GM21526 (cell line): ENCODE data around the gene NDUFS1.
A peak's percentile ranks its signal among the peaks of the same experiment; 100 is the strongest.
"Not testable (repeated sequence)": the region's sequence is repeated elsewhere in the genome, so short reads cannot be mapped to it uniquely, and the experiment has no call there.

Experiments used
- ATAC-seq: cut with Tn5 transposase; IDR thresholded peaks from one replicate; pipeline ENCODE4 v1.9.1; 2021; ENCODE audit warnings: moderate library complexity; ENCODE audit not compliant: unreplicated experiment, low FRiP score

Gene NDUFS1

DNA sequence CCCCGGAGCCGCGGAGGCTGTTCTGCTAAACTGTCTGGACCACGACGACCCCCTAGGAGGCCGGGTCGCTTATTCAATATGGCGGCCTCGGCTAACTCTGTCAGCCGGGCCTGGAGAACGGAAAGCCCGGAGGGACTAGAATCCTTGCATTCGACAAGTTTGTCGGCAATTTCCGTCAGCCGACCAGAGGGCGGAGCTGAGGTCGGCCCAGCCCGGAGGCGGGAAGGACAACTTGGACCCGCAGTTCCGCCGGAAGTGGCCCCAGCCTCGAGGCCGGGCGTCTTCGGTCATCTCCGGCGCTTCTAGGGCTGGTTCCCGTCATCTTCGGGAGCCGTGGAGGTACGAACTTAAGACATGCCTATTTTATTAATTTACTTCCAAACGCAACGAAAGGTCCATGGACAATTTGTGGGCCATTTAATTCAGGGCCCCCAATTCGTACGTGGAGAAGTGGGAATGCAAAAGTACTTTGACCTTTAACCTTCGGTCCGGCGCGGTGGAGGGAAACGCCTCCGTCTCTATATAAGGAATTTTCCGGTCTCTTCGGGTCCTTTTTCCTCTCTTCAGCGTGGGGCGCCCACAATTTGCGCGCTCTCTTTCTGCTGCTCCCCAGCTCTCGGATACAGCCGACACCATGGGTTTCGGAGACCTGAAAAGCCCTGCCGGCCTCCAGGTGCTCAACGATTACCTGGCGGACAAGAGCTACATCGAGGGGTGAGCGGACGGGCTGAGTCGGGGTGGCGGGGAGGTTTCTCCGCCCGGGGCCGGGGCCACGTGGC, at the start of gene NDUFS1, which contains the start of gene EEF1B2:
Gene NDUFS1, minus strand, starts transcription at position 99 of the 779 bp plus-strand sequence. CDS start 5,766 bp downstream, outside the sequence.
Gene EEF1B2, plus strand, starts transcription at position 550 of the 779 bp plus-strand sequence. Its CDS starts 85 bp downstream, at position 635.
- peak; percentile 90 for ATAC-seq

DNA sequence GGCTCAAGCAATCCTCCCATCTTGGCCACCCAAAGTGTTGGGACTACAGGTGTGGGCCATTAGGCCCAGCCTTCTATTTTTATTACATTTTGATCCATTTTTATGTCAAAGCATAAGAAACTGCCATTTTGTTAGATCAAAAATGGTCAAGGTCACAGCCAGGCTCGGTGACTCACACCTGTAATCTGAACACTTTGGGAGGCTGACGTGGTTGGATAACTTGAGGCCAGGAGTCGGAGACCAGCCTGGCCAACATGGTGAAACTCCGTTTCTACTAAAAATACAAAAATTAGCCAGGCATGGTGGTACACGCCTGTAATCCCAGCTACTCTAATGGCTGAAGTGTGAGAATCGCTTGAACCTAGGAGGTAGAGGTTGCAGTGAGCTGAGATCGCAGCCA, 49.7 kb upstream of the NDUFS1 start:
- no peak for ATAC-seq

DNA sequence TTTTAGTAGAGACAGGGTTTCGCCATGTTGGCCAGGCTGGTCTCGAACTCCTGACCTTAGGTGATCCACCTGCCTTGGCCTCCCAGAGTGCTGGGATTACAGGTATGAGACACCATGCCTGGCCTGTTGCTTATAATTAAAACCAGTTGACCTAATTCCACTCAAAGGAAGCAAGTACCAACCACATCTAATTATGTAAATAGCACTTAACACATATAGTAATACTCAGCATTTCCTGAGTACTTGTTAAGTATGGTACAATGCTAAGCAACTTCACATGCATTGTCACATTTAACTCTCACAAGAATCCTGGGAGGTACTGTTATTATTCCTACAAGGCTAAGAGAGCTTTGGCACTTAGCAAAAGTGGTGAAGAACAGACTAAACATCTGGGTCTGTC, 48.1 kb upstream of the NDUFS1 start:
- not testable (repeated sequence) for ATAC-seq

DNA sequence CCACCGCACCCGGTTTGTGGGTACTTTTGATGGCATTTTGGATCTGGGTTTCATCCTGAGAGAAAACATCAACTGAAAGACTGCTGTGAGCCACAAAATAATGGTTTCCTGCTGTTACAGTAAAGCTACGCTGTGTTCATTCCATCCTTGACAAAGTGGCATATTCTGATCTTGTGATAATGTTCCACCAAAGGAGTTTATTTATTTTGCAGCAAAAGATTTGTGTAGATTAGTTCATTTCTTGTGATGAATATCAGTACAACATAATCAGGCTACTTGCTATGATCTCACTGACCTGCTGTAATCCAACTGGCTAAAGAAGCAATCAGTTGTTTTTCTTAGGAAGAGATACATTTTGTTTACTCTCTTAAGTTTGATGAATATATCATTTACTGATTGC, 45.5 kb upstream of the NDUFS1 start:
- ATAC-seq = no peak

DNA sequence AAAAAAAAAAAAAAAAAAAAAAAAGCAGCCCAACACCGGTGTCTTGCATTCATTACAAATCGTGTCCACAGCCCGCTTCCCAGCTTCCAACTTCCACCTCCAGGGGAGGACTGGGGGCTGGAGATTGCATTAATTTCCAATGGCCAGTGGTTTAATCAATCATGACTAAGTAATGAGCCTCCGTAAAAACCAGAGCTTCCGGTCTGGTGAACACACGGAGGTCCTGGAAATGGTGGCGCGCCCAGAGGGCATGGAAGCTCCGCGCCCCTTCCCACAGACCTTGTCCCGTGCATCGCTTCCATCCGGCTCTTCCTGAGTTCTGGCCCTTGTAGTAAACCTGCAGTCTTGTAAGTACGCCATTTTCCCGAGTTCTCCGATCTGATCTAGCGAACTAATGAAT, 44.1 kb upstream of the NDUFS1 start:
- no peak for ATAC-seq

DNA sequence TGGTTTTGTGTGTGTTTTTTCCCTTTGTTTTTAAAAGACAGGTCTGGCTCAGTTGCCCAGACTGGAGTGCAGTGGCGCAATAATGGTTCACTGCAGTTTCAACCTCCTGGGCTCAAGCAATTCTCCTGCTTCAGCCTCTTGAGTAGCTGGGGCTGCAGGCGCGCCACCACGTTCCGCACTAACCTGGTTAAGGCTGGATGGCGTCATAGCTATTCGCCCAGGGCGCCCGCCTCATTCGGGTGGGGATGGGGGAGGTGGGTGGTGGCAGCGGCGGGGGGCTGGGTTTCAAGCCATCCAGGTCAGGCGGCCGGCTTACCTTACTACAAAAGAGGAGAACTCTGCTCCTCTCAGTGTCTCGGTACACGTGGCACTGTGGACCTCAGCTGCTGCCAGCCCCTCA, 43.2 kb upstream of the NDUFS1 start:
- no peak for ATAC-seq

DNA sequence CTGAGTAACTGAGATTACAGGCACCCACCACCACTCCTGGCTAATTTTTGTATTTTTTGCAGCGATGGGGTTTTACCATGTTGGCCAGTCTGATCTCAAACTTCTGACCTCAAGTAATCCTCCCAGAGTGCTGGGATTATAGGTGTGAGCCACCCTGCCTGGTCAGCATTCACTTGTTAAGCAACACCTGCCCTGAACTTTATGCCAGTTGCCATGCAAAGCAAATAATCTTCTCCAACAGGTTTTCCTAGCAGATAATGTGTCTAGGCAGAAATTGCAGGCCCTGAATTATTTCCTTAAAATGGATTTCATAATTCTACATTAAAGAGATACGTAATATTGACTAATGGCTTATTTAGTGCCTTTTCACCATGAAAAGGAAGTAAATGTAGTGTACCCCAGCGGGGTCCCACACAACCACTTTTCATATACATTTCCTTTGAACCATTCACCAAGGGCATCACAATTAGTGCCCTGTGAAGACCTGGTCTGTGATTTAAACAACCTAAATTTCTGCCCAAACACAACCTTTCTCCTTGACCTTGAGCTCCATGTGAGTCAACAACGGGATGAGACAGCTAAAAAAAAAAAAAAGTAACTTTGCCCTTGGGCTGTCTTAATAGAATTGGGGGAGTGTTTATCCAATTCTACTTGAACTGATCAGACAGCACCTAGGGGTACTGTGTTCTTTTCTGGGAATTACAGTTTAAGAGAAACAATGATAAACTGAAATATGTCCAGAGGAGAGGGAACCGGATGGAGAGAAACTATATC, 42.0 kb upstream of the NDUFS1 start:
- no peak for ATAC-seq

DNA sequence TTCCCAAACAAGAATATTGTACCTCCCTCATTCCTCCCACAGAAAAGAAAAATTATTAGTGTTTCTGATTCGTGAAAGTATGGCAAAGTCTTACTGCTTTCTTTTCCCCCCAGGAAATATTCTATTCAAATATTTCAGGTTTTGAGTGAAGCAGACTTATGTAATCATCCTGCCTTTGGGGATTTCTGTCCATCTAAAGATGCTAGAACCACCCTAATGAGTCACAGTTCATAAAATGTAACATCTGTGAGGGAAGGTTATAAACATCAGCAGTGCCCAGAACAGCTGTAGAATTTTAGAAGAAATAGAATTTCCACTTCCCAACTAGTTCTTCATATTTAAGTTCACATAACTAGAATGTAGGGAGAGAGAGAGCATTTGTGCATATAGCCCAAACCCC, 39.4 kb upstream of the NDUFS1 start:
- no peak for ATAC-seq

DNA sequence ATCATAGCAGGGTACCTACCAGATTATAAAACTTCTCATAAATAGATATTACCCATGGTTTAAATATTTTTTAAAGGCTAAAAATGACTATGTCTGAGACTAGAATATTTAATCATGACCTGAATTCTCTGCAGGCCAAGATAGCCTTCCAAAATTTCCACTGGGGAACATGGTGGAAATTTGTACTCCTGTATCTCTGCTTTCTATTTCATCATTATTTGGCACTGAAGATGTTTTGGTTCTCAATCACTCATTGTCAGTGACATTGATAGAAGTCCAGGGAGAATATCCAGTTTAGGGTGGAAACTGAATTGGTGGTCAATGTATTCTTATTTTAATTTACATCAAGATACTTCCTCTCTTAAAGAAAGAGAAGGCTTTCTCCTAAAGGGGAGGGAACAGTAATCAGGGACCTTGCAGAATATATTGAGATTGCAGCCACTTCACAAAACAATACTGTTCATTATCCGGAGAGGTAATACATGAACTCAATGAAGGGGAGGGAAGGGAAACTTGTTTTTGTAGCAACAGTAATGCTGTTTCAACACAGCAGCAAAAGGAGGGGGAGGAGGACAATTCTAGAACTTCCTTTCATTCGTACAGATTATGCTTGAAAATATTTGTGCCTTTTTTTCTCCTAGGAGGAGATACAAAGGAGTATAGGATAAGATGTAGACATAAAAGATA, 34.6 kb upstream of the NDUFS1 start:
- ATAC-seq = no peak

DNA sequence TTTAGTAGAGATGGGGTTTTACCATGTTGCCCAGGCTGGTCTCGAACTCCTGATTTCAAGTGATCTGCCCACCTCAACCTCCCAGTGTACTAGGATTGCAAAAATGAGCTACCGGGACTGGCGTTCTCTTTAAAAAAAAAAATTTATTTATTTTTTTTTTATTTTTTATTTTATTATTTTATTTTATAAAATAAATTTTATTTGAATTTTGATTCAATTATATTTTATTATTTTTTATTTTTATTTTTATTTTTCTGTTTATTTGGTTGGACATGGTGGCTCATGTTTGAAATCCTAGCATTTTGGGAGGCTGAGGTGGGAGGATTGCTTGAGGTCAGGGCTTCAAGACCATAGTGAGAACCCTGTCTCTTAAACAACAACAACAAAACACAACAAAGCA, 32.9 kb upstream of the NDUFS1 start:
- no peak for ATAC-seq

DNA sequence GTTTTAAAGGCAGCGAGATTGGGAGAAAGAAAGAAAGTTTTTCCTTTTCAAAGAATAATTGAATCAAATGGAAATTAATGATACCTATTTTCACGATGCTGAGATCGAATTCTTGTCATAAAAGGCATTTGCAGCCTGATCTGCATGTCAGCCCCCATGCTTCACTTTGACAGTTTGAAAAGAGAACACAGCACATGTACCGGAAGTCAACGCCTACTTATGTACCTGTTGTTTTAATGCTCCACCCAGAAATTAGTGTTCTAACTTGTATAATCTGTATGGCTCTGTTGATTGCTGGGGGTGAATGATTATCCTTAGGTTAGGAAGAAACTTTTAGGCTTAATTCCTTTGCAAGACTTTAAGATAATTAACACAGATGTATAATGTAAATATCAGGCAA, 31.4 kb upstream of the NDUFS1 start:
- ATAC-seq = no peak

DNA sequence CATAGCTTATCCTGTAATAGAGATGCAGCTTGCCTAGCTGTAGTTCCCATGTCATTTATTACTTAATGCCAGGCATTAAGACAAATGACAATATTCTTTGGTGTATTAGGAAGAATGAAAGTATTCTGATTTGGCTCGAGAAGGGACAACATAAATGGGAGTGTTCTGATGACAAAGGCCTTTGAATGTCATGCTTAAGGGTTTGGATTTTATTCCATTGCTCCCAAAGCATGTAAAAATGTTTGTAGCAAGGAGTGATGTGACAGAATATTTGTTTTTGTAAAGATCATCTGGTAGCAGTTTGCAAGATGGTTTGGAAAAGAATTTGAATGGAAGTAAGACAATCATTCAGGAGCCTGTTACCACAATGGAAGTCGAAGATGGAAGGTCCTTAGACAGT, 30.9 kb upstream of the NDUFS1 start:
- ATAC-seq = no peak

DNA sequence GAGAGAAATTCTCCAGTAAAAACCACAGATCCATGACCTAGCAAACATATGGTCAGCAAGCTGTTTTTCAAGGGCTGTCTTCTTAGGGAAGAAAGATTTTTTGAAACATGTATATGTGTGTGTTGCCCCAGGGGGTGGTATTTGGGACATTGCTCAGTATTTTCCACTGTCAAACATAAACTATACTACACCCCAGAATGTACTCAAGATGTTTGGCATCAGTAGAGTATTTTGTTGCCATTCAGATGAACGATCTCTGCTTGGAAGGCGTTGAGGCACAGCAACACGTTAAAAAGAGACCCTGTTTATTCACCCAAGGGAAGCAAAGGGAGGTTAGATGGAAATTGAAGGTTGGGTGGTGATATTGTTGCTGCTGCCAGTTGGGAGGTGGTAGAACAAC, 30.4 kb upstream of the NDUFS1 start:
- no peak for ATAC-seq

DNA sequence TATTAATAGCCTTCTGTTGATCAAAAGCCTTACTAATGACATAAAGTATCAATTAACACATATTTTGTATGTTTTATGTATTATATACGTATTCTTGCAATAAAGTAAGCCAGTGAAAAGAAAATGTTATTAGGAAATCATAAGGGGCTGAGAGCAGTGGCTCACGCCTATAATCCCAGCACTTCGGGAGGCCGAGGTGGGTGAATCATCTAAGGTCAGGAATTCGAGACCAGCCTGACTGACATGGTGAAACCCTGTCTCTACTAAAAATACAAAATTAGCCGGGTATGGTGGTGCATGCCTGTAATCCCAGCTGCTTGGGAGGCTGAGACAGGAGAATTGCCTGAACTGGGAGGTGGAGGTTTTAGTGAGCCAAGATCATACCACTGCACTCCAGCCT, 22.3 kb upstream of the NDUFS1 start:
- not testable (repeated sequence) for ATAC-seq

DNA sequence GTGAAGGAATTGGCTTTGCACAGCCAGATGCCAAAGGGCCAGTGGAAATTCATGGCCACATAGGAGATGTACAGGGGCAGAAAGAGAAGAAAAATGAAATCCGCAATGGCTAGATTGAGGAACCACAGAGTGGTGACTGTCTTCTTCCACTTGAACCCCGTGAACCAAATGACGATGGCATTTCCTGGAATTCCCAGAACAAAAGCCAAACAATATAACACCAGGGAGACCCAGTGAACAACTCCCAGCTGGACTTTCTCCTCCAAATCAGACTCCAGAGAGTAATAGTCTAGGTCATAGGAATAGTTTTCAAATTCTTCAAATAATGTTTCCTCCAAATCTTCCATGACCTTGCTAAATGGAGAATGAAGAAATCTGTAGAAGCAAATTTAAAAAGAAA, 17.7 kb upstream of the NDUFS1 start:
- no peak for ATAC-seq

DNA sequence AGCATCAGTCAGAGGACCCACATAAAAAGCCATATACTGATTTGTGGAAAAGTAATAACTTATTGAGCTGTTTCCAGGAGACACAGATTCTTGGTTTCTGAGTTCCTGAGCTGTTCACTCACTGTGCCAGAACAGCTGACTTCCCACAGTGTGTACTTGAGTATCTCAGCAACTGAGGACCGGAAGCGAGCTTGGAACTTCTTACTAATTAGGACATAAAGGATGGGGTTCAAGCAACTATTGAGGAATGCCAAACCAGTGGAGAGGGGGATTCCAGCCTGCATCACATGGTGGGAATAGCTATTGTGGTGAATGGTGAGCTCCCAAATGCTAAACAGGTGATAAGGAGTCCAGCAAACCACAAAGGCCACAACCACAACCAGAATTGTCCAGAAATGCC, 16.9 kb upstream of the NDUFS1 start:
- ATAC-seq = no peak

DNA sequence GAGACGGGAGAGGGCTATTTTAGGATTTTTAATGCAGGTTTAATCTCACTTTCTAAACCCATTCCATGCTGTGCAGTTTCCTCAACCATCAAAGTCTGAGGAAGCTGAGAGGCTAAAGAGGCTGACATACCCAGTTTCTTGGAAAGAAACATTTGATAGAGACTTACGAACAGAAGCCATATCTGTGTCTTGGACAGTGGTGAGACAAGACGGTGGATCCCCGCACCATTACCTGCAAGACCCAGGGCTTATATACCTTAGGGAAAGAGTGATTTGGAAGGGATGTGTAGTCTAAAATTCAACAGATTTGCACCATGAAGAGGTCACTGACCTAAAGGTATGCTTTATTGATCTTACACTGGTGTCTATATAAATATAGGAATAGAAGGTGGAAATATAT, 13.9 kb upstream of the NDUFS1 start:
- ATAC-seq = no peak

DNA sequence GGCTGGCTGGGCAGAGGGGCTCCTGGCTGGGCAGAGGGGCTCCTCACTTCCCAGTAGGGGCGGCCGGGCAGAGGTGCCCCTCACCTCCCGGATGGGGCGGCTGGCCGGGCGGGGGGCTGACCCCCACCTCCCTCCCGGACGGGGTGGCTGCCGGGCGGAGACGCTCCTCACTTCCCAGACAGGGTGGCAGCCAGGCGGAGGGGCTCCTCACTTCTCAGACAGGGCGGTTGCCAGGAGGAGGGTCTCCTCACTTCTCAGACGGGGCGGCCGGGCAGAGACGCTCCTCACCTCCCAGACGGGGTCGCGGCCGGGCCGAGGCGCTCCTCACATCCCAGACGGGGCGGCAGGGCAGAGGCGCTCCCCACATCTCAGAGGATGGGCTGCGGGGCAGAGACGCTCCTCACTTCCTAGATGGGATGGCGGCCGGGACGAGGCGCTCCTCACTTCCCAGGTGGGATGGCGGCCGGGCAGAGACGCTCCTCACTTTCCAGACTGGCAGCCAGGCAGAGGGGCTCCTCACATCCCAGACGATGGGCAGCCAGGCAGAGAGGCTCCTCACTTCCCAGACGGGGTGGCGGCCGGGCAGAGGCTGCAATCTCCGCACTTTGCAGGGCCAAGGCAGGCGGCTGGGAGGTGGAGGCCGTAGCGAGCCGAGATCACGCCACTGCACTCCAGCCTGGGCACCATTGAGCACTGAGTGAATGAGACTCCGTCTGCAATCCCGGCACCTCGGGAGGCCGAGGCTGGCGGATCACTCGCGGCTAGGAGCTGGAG, 12.6 kb upstream of the NDUFS1 start:
- not testable (repeated sequence) for ATAC-seq

DNA sequence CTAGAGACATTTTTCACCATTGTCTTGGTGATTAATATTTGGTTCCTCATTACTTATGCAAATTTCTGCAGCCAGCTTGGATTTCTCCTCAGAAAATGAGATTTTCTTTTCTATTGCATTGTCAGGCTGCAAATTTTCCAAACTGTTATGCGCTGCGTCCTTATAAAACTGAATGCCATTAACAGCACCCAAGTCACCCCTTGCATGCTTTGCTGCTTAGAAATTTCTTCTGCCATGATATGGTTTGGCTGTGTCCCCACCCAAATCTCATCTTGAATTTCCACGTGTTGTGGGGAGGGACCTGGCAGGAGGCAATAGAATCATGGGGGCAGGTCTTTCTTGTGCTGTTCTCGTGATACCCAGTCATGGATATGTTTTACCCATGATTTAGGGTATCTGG, 9.0 kb upstream of the NDUFS1 start:
- not testable (repeated sequence) for ATAC-seq

DNA sequence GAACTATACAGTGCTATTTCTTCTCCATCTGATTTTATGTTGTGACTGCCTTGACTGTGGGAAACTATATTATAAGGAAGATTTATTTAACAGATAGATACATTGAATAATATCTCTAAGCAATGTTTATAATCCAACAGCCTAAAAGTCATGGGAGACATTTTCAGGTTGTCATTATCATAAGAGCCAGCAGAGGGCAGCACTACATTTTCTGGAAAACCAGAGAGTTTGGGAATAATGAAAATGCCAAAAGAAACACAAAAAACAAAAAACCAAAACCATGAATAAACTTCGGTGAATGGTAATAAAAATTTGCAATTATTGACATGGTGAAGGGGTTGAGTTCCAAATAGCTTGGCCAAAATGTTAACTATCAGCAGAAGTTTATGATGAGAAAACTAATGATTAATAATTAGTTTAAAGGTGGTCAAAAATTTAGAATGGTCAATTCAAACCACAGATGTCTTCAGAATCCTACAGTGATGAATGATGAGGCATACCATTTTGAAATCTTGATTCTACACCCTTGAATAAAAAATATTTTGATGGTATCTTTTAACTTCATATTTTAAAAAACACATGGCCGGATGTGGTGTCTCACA, 5.1 kb upstream of the NDUFS1 start:
- no peak for ATAC-seq
